ENCODE measurements around the gene ANKH.

Gene ANKH

DNA sequence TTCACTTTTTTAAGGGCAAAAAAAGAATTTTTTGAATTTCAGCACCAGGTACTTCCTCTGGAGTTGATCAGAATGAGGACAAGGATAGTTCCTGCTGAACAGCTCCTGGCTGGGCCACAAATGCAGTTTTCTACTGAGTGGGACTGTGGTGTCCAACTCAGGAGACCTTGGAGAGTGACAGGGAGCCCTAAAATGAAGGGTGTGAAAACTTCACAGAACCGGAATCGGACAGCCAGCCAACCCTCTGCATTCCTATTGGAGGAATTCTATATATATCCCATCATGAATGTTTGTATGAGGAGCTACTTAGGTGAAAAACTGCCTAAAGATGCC is 40.6 kb downstream of the ANKH start:
- TF ChIP-seq, protein P1, sequence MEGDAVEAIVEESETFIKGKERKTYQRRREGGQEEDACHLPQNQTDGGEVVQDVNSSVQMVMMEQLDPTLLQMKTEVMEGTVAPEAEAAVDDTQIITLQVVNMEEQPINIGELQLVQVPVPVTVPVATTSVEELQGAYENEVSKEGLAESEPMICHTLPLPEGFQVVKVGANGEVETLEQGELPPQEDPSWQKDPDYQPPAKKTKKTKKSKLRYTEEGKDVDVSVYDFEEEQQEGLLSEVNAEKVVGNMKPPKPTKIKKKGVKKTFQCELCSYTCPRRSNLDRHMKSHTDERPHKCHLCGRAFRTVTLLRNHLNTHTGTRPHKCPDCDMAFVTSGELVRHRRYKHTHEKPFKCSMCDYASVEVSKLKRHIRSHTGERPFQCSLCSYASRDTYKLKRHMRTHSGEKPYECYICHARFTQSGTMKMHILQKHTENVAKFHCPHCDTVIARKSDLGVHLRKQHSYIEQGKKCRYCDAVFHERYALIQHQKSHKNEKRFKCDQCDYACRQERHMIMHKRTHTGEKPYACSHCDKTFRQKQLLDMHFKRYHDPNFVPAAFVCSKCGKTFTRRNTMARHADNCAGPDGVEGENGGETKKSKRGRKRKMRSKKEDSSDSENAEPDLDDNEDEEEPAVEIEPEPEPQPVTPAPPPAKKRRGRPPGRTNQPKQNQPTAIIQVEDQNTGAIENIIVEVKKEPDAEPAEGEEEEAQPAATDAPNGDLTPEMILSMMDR (IDR thresholded peaks at IDR 0.05; ENCODE audit: low read depth, low read length), result no peak
- no peak for DNase-seq (ENCODE audit: low read depth in 2 of 2)
- H3K4me3 ChIP-seq (replicated peaks in 1 of 2; ENCODE audit: low read depth in 2 of 2, low read length in 2 of 2), result no peak overlapping the region

DNA sequence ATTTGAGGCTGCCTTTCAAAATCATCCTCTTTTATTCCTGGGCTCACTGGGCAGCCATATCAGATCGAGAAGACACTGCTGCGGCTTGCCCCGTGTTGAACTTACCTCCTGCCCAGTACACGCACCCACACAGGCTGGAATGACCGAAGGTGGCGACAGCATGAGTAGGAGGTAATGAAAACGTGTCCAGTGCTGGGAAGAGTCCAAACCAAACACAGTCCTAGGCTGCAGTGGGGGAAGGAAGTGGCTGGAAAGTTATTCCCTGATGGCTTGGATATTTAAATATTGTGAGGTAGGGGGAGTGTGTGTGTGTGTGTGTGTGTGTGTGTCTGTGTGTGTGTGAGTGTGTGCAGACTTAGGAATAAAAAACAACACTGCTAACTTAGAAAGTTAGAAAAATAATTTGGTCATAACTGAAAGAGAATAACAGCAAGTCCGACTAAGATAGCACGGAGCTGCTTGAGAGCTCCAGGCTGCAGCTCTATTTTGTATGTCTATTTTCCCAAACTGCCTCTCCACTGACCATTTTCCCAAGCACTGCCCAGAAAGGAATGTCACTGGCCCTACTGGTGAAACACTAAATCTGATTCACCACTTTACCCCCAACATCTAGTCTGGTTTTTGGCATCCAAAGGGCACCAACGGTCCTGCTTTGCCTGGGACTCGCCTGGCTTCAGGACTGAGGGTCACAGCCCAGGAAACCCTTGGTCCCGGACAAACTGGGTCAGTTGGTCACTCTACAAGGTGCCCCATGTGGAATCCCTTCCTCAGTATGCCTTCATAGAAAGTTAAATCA is 41.2 kb downstream of the ANKH start:
- H3K4me3 ChIP-seq (replicated peaks in 1 of 2; ENCODE audit: low read depth in 2 of 2, low read length in 2 of 2), result no peak overlapping the region
- TF ChIP-seq, protein P1 (IDR thresholded peaks at IDR 0.05; ENCODE audit: low read depth, low read length), result no peak
- peak; percentile 31 to 59 for DNase-seq (ENCODE audit: low read depth in 2 of 2)

DNA sequence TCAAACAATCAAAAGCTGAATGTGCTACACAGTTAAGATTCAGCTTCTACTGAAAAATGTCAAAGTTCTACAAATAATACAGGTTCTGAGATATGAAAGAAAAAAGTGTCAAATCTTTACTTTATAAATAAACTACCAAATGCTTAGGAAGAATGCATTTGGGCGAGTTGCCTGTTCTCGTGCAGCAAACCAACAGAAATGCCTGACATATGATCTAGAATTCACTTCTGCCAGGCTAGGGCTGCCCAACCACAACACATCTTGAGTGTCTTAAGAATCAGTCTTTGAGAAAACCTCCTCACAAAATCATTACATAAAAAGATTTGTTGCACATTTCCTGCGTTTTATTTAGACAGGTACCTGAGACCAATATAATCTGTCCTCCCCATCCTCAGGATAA is 42.2 kb downstream of the ANKH start:
- TF ChIP-seq, protein P1 (IDR thresholded peaks at IDR 0.05; ENCODE audit: low read depth, low read length), result no peak
- no peak overlapping the region for H3K4me3 ChIP-seq (replicated peaks in 1 of 2; ENCODE audit: low read depth in 2 of 2, low read length in 2 of 2)
- DNase-seq (ENCODE audit: low read depth in 2 of 2), result peak in 1 of 2 donors; percentile 34

DNA sequence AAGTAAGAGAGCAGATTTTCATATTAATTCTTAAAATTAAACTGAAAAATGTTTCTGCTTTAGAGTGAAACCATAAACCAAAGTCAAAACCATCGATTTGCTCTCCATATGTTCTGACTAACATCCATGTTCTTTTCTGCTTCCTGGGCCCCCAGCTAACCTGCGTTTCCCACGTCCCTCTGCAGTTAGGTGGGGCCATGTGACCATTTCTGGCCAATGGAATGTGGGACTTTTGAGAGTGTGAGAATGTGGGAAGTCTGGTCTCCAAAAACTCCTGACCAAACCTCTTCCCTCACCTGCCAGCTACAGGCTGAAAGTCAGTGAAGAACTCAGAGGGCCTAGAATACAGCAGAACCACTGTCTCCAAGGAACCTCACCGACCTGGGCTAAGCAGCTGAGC is 44.9 kb downstream of the ANKH start:
- no peak for DNase-seq (ENCODE audit: low read depth in 2 of 2)
- TF ChIP-seq, protein P1 (IDR thresholded peaks at IDR 0.05; ENCODE audit: low read depth, low read length), result no peak
- H3K4me3 ChIP-seq (replicated peaks in 1 of 2; ENCODE audit: low read depth in 2 of 2, low read length in 2 of 2), result no peak overlapping the region

DNA sequence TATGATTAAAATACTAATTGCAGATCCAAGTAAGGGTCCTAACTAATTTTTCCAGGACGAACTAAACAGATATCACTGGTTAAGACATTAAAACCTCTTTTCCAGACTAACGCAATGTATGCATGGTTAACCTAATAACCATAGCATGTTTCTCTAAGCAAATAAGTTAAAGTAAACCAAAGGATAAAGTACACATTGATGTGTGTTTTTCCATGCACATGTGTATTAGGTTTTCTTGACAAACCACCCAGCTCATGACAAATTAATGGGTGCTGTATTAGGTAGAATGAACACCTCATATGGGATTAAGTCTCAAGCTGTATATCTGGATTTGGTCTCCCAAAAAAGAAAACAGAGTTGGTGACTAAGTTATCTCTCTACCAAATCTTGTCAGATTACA is 45.6 kb downstream of the ANKH start:
- DNase-seq (ENCODE audit: low read depth in 2 of 2), result no peak
- TF ChIP-seq, protein P1 (IDR thresholded peaks at IDR 0.05; ENCODE audit: low read depth, low read length), result no peak
- no peak overlapping the region for H3K4me3 ChIP-seq (replicated peaks in 1 of 2; ENCODE audit: low read depth in 2 of 2, low read length in 2 of 2)

DNA sequence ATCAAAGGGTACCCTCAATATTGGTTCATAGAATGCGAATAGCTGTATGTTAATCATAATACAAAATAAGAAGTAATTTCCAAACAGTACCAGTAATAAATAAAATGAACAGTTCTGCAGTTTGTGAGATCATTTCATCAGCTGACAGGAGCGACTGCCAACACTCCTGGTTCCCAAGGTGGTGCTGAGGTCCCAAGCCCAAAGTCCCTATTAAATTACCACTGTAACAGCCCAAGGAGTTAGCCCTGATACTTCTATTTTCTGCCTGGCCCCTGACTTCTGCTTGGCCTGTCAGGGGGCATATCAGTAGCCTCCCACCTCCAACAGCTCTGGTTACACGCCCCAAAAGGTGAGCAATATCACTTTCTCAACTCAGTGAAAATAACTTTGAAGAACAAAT is 47.1 kb downstream of the ANKH start:
- TF ChIP-seq, protein P1 (IDR thresholded peaks at IDR 0.05; ENCODE audit: low read depth, low read length), result no peak
- DNase-seq (ENCODE audit: low read depth in 2 of 2), result no peak
- no peak overlapping the region for H3K4me3 ChIP-seq (replicated peaks in 1 of 2; ENCODE audit: low read depth in 2 of 2, low read length in 2 of 2)

Measured in cardiac fibroblast (primary cell).